ENCODE results near the gene C3orf85.

DNA sequence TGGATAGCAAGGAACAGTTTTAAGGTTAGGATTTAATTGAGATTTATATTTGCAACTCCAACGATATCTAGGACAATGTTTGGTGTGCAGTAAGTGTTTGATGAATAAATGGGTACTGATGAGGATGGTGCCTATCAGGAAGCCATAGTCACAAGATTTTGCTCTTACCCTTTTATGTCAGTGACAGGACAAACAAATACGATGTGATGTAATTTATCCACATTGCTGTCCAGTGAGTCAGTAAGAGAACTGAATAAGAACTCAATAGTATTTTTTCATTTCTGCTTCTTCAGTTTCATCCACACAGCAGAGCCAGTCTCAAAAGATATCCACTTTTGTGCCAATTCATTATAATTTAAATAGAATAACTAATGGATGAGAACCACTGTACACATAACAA is 18.5 kb downstream of the C3orf85 start:
- TF ChIP-seq, protein P1, sequence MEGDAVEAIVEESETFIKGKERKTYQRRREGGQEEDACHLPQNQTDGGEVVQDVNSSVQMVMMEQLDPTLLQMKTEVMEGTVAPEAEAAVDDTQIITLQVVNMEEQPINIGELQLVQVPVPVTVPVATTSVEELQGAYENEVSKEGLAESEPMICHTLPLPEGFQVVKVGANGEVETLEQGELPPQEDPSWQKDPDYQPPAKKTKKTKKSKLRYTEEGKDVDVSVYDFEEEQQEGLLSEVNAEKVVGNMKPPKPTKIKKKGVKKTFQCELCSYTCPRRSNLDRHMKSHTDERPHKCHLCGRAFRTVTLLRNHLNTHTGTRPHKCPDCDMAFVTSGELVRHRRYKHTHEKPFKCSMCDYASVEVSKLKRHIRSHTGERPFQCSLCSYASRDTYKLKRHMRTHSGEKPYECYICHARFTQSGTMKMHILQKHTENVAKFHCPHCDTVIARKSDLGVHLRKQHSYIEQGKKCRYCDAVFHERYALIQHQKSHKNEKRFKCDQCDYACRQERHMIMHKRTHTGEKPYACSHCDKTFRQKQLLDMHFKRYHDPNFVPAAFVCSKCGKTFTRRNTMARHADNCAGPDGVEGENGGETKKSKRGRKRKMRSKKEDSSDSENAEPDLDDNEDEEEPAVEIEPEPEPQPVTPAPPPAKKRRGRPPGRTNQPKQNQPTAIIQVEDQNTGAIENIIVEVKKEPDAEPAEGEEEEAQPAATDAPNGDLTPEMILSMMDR (IDR thresholded peaks at IDR 0.05; ENCODE audit: insufficient read depth, low read length), result no peak
- TF ChIP-seq POLR2AphosphoS5 (IDR thresholded peaks at IDR 0.05; ENCODE audit: low read depth), result no peak
- TF ChIP-seq SPI1 (IDR thresholded peaks at IDR 0.05; ENCODE audit: borderline replicate concordance, low read depth), result no peak
- TF ChIP-seq, protein P2, sequence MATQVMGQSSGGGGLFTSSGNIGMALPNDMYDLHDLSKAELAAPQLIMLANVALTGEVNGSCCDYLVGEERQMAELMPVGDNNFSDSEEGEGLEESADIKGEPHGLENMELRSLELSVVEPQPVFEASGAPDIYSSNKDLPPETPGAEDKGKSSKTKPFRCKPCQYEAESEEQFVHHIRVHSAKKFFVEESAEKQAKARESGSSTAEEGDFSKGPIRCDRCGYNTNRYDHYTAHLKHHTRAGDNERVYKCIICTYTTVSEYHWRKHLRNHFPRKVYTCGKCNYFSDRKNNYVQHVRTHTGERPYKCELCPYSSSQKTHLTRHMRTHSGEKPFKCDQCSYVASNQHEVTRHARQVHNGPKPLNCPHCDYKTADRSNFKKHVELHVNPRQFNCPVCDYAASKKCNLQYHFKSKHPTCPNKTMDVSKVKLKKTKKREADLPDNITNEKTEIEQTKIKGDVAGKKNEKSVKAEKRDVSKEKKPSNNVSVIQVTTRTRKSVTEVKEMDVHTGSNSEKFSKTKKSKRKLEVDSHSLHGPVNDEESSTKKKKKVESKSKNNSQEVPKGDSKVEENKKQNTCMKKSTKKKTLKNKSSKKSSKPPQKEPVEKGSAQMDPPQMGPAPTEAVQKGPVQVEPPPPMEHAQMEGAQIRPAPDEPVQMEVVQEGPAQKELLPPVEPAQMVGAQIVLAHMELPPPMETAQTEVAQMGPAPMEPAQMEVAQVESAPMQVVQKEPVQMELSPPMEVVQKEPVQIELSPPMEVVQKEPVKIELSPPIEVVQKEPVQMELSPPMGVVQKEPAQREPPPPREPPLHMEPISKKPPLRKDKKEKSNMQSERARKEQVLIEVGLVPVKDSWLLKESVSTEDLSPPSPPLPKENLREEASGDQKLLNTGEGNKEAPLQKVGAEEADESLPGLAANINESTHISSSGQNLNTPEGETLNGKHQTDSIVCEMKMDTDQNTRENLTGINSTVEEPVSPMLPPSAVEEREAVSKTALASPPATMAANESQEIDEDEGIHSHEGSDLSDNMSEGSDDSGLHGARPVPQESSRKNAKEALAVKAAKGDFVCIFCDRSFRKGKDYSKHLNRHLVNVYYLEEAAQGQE (IDR thresholded peaks at IDR 0.05; ENCODE audit: insufficient replicate concordance, low read depth), result no peak
